ENCODE data around the gene NXPE2.
"Not testable (repeated sequence)": the region's sequence is repeated elsewhere in the genome, so short reads cannot be mapped to it uniquely, and the experiment has no call there.

NXPE2 gene

GRCh38 chr11:114678125-114679036 is at the start of gene NXPE2:
Gene NXPE2, plus strand, starts transcription at chr11:114678527. Its CDS starts 49 bp downstream, at chr11:114678576.
- no peaks in the 10 kb centered on the region for H3K36me3 Mint-ChIP-seq
- no peaks in the 10 kb centered on the region for H3K27me3 Mint-ChIP-seq
- no peak within 1 kb of the TSS for H3K27ac Mint-ChIP-seq
- H3K4me1 Mint-ChIP-seq, result no peaks in the 10 kb centered on the region
- no peak for ATAC-seq
- H3K9me3 Mint-ChIP-seq, result no peaks in the 10 kb centered on the region
- H3K4me3 Mint-ChIP-seq, result no peak within 1 kb of the TSS

GRCh38 chr11:114631445-114631965 is 46.8 kb upstream of the NXPE2 start:
- ATAC-seq, H3K4me3 Mint-ChIP-seq, H3K4me1 Mint-ChIP-seq, H3K27me3 Mint-ChIP-seq, H3K36me3 Mint-ChIP-seq, H3K9me3 Mint-ChIP-seq, H3K27ac Mint-ChIP-seq: not testable (repeated sequence)

GRCh38 chr11:114639440-114639839 is 38.9 kb upstream of the NXPE2 start:
- H3K9me3 Mint-ChIP-seq, H3K27me3 Mint-ChIP-seq, H3K4me3 Mint-ChIP-seq, H3K27ac Mint-ChIP-seq, H3K4me1 Mint-ChIP-seq, ATAC-seq, H3K36me3 Mint-ChIP-seq: not testable (repeated sequence)

- no peaks in the 10 kb centered on the region for H3K27me3 Mint-ChIP-seq
- no peaks in the 10 kb centered on the region for H3K4me1 Mint-ChIP-seq
- H3K9me3 Mint-ChIP-seq, result peaks cover 3% of the 10 kb centered on the region
- H3K27ac Mint-ChIP-seq, result no peak overlapping the region
- H3K36me3 Mint-ChIP-seq, result no peaks in the 10 kb centered on the region
- no peak overlapping the region for H3K4me3 Mint-ChIP-seq
- ATAC-seq, result no peak
These were observed 27.7 kb upstream of the NXPE2 start for GRCh38 chr11:114650661-114651060.

- H3K27me3 Mint-ChIP-seq, result no peaks in the 10 kb centered on the region
- no peaks in the 10 kb centered on the region for H3K36me3 Mint-ChIP-seq
- no peak for ATAC-seq
- peaks cover 3% of the 10 kb centered on the region for H3K9me3 Mint-ChIP-seq
- no peak overlapping the region for H3K4me3 Mint-ChIP-seq
- no peak overlapping the region for H3K27ac Mint-ChIP-seq
- no peaks in the 10 kb centered on the region for H3K4me1 Mint-ChIP-seq
These were observed 27.1 kb upstream of the NXPE2 start for GRCh38 chr11:114651145-114651718.

- ATAC-seq, result no peak
- Mint-ChIP-seq H3K27me3 (no peaks in the 10 kb centered on the region), H3K9me3 (peaks cover 3% of the 10 kb centered on the region), H3K4me3 (no peak overlapping the region), H3K4me1 (no peaks in the 10 kb centered on the region), H3K27ac (no peak overlapping the region), H3K36me3 (no peaks in the 10 kb centered on the region)
These were observed 25.2 kb upstream of the NXPE2 start for GRCh38 chr11:114653148-114653547.

GRCh38 chr11:114664641-114665040 is 13.7 kb upstream of the NXPE2 start:
- Mint-ChIP-seq H3K9me3 (no peaks in the 10 kb centered on the region), H3K27ac (no peak overlapping the region), H3K4me1 (no peaks in the 10 kb centered on the region), H3K4me3 (no peak overlapping the region), H3K27me3 (no peaks in the 10 kb centered on the region), H3K36me3 (no peaks in the 10 kb centered on the region)
- ATAC-seq, result no peak

- no peaks in the 10 kb centered on the region for H3K4me1 Mint-ChIP-seq
- no peak overlapping the region for H3K4me3 Mint-ChIP-seq
These were observed 11.6 kb upstream of the NXPE2 start for GRCh38 chr11:114666760-114667159.

GRCh38 chr11:114668109-114668508 is 10.2 kb upstream of the NXPE2 start:
- H3K36me3 Mint-ChIP-seq, result no peaks in the 10 kb centered on the region
- no peak overlapping the region for H3K27ac Mint-ChIP-seq
- no peaks in the 10 kb centered on the region for H3K4me1 Mint-ChIP-seq
- H3K27me3 Mint-ChIP-seq, result no peaks in the 10 kb centered on the region
- no peak for ATAC-seq
- no peak overlapping the region for H3K4me3 Mint-ChIP-seq
- H3K9me3 Mint-ChIP-seq, result peaks cover 10% of the 10 kb centered on the region

More at GRCh38 chr11:114666760-114667159, 11.6 kb upstream of the NXPE2 start:
- Mint-ChIP-seq H3K9me3 (peaks cover 7% of the 10 kb centered on the region), H3K36me3 (no peaks in the 10 kb centered on the region), H3K27me3 (no peaks in the 10 kb centered on the region), H3K27ac (no peak overlapping the region)
- ATAC-seq, result no peak

GRCh38 chr11:114673661-114674060 is 4.7 kb upstream of the NXPE2 start:
- Mint-ChIP-seq H3K36me3 (no peaks in the 10 kb centered on the region), H3K4me3 (no peak overlapping the region), H3K9me3 (peaks cover 10% of the 10 kb centered on the region), H3K4me1 (no peaks in the 10 kb centered on the region), H3K27ac (no peak overlapping the region), H3K27me3 (no peaks in the 10 kb centered on the region)
- ATAC-seq, result no peak

GRCh38 chr11:114679505-114679904 is 1.2 kb downstream of the NXPE2 start:
- no peak for ATAC-seq
- H3K4me1 Mint-ChIP-seq, result no peaks in the 10 kb centered on the region
- H3K27me3 Mint-ChIP-seq, result no peaks in the 10 kb centered on the region
- H3K4me3 Mint-ChIP-seq, result no peak overlapping the region
- no peaks in the 10 kb centered on the region for H3K36me3 Mint-ChIP-seq
- peaks cover 6% of the 10 kb centered on the region for H3K9me3 Mint-ChIP-seq
- no peak overlapping the region for H3K27ac Mint-ChIP-seq

GRCh38 chr11:114683007-114683406 is 4.7 kb downstream of the NXPE2 start:
- Mint-ChIP-seq H3K36me3 (no peaks in the 10 kb centered on the region), H3K27me3 (no peaks in the 10 kb centered on the region), H3K27ac (no peak overlapping the region), H3K4me3 (no peak overlapping the region), H3K9me3 (peaks cover 14% of the 10 kb centered on the region), H3K4me1 (no peaks in the 10 kb centered on the region)
- no peak for ATAC-seq

GRCh38 chr11:114684636-114685035 is 6.3 kb downstream of the NXPE2 start:
- Mint-ChIP-seq H3K4me3 (no peak overlapping the region), H3K4me1 (no peaks in the 10 kb centered on the region), H3K27ac (no peak overlapping the region), H3K27me3 (no peaks in the 10 kb centered on the region), H3K36me3 (no peaks in the 10 kb centered on the region), H3K9me3 (peaks cover 14% of the 10 kb centered on the region)
- no peak for ATAC-seq

GRCh38 chr11:114685097-114685496 is 6.8 kb downstream of the NXPE2 start:
- Mint-ChIP-seq H3K4me1 (no peaks in the 10 kb centered on the region), H3K9me3 (peaks cover 14% of the 10 kb centered on the region), H3K27me3 (no peaks in the 10 kb centered on the region), H3K4me3 (no peak overlapping the region), H3K36me3 (no peaks in the 10 kb centered on the region), H3K27ac (no peak overlapping the region)
- no peak for ATAC-seq

- H3K27ac Mint-ChIP-seq, result no peak overlapping the region
- no peak overlapping the region for H3K4me3 Mint-ChIP-seq
- H3K9me3 Mint-ChIP-seq, result peaks cover 6% of the 10 kb centered on the region
- no peaks in the 10 kb centered on the region for H3K36me3 Mint-ChIP-seq
- peaks cover 9% of the 10 kb centered on the region for H3K27me3 Mint-ChIP-seq
- no peak for ATAC-seq
- no peaks in the 10 kb centered on the region for H3K4me1 Mint-ChIP-seq
These were observed 27.1 kb downstream of the NXPE2 start for GRCh38 chr11:114705280-114706024.

Measured in stimulated activated memory B cell treated with anti-CD40 and anti-IgM and Interleukin-4, amounts not matched to agents 10 μg/mL and 1 μg/mL and 100 μg/mL, for 72 hours (primary cell).